Measurements from ENCODE around the gene EEIG1.

Gene EEIG1

GRCh38 chr9:127934248-127934647, 46.5 kb downstream of the EEIG1 start:
- no peak for TF ChIP-seq CTCF (IDR thresholded peaks at IDR 0.05; ENCODE audit: insufficient read depth, low read length, poor library complexity, severe bottlenecking)
- TF ChIP-seq EZH2phosphoT487 (conservative IDR thresholded peaks at IDR 0.05; ENCODE audit: low read length) = no peak
- Histone ChIP-seq H3K4me3 (ENCODE audit: insufficient read depth, low read length, poor library complexity, severe bottlenecking) (no peak overlapping the region), H3K27ac (ENCODE audit: low read depth, low read length) (no peak overlapping the region), H3F3A (ENCODE audit: insufficient read depth) (peaks cover 14% of the 10 kb centered on the region), H3K27me3 (ENCODE audit: low read length) (no peaks in the 10 kb centered on the region), H3K36me3 (ENCODE audit: low read length) (no peaks in the 10 kb centered on the region), H3K79me2 (ENCODE audit: insufficient read depth, low read length) (peaks cover 19% of the 10 kb centered on the region), H3K9me3 (ENCODE audit: insufficient read depth, low read length) (no peaks in the 10 kb centered on the region), H3K4me2 (ENCODE audit: low read depth, low read length, poor library complexity, severe bottlenecking) (no peak overlapping the region), H3K9ac (ENCODE audit: low read length) (no peak overlapping the region), H3K9me2 (replicated peaks; ENCODE audit: insufficient read depth, low read length) (no peaks in the 10 kb centered on the region), H2AFZ (ENCODE audit: low read depth, low read length, severe bottlenecking) (no peak overlapping the region), H4K20me1 (ENCODE audit: low read depth, low read length) (no peaks in the 10 kb centered on the region)

- Histone ChIP-seq H4K20me1 (ENCODE audit: low read depth, low read length) (no peaks in the 10 kb centered on the region), H3K79me2 (ENCODE audit: insufficient read depth, low read length) (peaks cover 8% of the 10 kb centered on the region), H3K9me3 (ENCODE audit: insufficient read depth, low read length) (no peaks in the 10 kb centered on the region), H3F3A (ENCODE audit: insufficient read depth) (peaks cover 3% of the 10 kb centered on the region; the same call in 1 of the 2 replicates), H3K4me2 (ENCODE audit: low read depth, low read length, poor library complexity, severe bottlenecking) (peak overlapping the region; percentile 61), H3K9ac (ENCODE audit: low read length) (peak overlapping the region; percentile 24), H3K9me2 (replicated peaks; ENCODE audit: insufficient read depth, low read length) (no peaks in the 10 kb centered on the region), H3K27ac (ENCODE audit: low read depth, low read length) (no peak overlapping the region), H2AFZ (ENCODE audit: low read depth, low read length, severe bottlenecking) (peak overlapping the region; percentile 35), H3K4me3 (ENCODE audit: insufficient read depth, low read length, poor library complexity, severe bottlenecking) (peak overlapping the region; percentile 63), H3K36me3 (ENCODE audit: low read length) (no peaks in the 10 kb centered on the region), H3K27me3 (ENCODE audit: low read length) (no peaks in the 10 kb centered on the region)
- TF ChIP-seq EZH2phosphoT487 (conservative IDR thresholded peaks at IDR 0.05; ENCODE audit: low read length) (no peak), CTCF (IDR thresholded peaks at IDR 0.05; ENCODE audit: insufficient read depth, low read length, poor library complexity, severe bottlenecking) (no peak)
Observed at GRCh38 chr9:127931092-127931881, 49.5 kb downstream of the EEIG1 start.

All from SU-DHL-6 (cell line).